ENCODE results near the gene KCNQ5. TPM values are rescaled to one million over a fixed set of nuclear protein-coding genes. Genes with fewer than 3 reads are reported as not detected.

KCNQ5 gene
- total and polyA plus RNA-seq, 10 of the 15 experiments (the other 5 are each of a cell fraction or from before 2014, with no cell fraction given): 0.60 to 16.2 (median 3.2) TPM

- ChIA-PET CTCF (no interaction called here), POLR2A (interaction anchor here (1.2 kb wide), 1 partner anchor 8 kb away, joined by 3 read pairs; no protein-coding TSS in a partner anchor), SMC1A (ENCODE audit: uncharacterized antibody, unreplicated experiment) (interaction anchor here (0.6 to 2.8 kb wide), 3 partner anchors 8 to 90 kb away, joined by 3 to 9 read pairs (median 4); no protein-coding TSS in a partner anchor), RAD21 (ENCODE audit: unreplicated experiment) (no interaction called here)
- Histone ChIP-seq H3K27ac (ENCODE audit: control insufficient read depth, insufficient read depth) (no peak overlapping the region), H3K9ac (ENCODE audit: control insufficient read depth, insufficient read depth, low read length) (no peak overlapping the region), H4K20me1 (ENCODE audit: control insufficient read depth, insufficient read depth) (no peaks in the 10 kb centered on the region), H3K4me2 (ENCODE audit: control insufficient read depth, insufficient read depth) (no peak overlapping the region), H2AFZ (ENCODE audit: control insufficient read depth, low read depth, low read length) (no peak overlapping the region), H3K36me3 (ENCODE audit: control insufficient read depth in 2 of 2, insufficient read depth in 2 of 2, low read length in 1 of 2) (no peaks in the 10 kb centered on the region), H3K4me1 (ENCODE audit: control insufficient read depth, insufficient read depth, low read length) (no peaks in the 10 kb centered on the region), H3K4me3 (no peak overlapping the region), H3K27me3 (replicated peaks in 1 of 2; ENCODE audit: control insufficient read depth in 2 of 2, insufficient read depth in 2 of 2, low read length in 1 of 2) (no peaks in the 10 kb centered on the region), H3K79me2 (ENCODE audit: control insufficient read depth, insufficient read depth, low read length) (peaks cover 3% of the 10 kb centered on the region), H3K9me3 (replicated peaks; ENCODE audit: control insufficient read depth, insufficient read depth, low read length) (peaks cover 2% of the 10 kb centered on the region; the same call in 2 of the 3 replicates)
- in situ Hi-C loops (cut with MboI): no loop called here
- FAIRE-seq: no peak
- BruUV-seq (replicated peaks): no TSS peak
- WGBS (ENCODE audit: insufficient coverage, insufficient replicate concordance, low lambda C conversion rate, missing lambda C conversion rate): 41% methylated on average over 1 of the region's 1 CpG
- intact Hi-C loops (cut with micrococcal nuclease; ENCODE audit: unreplicated experiment): no loop called here
- DNase-seq (ENCODE audit: low read depth, low spot score): no peak
- no peak for ATAC-seq
- TF ChIP-seq IRF3 (IDR thresholded peaks at IDR 0.05): no peak
- TF ChIP-seq, protein P1, sequence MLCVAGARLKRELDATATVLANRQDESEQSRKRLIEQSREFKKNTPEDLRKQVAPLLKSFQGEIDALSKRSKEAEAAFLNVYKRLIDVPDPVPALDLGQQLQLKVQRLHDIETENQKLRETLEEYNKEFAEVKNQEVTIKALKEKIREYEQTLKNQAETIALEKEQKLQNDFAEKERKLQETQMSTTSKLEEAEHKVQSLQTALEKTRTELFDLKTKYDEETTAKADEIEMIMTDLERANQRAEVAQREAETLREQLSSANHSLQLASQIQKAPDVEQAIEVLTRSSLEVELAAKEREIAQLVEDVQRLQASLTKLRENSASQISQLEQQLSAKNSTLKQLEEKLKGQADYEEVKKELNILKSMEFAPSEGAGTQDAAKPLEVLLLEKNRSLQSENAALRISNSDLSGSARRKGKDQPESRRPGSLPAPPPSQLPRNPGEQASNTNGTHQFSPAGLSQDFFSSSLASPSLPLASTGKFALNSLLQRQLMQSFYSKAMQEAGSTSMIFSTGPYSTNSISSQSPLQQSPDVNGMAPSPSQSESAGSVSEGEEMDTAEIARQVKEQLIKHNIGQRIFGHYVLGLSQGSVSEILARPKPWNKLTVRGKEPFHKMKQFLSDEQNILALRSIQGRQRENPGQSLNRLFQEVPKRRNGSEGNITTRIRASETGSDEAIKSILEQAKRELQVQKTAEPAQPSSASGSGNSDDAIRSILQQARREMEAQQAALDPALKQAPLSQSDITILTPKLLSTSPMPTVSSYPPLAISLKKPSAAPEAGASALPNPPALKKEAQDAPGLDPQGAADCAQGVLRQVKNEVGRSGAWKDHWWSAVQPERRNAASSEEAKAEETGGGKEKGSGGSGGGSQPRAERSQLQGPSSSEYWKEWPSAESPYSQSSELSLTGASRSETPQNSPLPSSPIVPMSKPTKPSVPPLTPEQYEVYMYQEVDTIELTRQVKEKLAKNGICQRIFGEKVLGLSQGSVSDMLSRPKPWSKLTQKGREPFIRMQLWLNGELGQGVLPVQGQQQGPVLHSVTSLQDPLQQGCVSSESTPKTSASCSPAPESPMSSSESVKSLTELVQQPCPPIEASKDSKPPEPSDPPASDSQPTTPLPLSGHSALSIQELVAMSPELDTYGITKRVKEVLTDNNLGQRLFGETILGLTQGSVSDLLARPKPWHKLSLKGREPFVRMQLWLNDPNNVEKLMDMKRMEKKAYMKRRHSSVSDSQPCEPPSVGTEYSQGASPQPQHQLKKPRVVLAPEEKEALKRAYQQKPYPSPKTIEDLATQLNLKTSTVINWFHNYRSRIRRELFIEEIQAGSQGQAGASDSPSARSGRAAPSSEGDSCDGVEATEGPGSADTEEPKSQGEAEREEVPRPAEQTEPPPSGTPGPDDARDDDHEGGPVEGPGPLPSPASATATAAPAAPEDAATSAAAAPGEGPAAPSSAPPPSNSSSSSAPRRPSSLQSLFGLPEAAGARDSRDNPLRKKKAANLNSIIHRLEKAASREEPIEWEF (IDR thresholded peaks at IDR 0.05; ENCODE audit: insufficient replicate concordance, low read depth, low read length): no peak
- TF ChIP-seq, protein P2, sequence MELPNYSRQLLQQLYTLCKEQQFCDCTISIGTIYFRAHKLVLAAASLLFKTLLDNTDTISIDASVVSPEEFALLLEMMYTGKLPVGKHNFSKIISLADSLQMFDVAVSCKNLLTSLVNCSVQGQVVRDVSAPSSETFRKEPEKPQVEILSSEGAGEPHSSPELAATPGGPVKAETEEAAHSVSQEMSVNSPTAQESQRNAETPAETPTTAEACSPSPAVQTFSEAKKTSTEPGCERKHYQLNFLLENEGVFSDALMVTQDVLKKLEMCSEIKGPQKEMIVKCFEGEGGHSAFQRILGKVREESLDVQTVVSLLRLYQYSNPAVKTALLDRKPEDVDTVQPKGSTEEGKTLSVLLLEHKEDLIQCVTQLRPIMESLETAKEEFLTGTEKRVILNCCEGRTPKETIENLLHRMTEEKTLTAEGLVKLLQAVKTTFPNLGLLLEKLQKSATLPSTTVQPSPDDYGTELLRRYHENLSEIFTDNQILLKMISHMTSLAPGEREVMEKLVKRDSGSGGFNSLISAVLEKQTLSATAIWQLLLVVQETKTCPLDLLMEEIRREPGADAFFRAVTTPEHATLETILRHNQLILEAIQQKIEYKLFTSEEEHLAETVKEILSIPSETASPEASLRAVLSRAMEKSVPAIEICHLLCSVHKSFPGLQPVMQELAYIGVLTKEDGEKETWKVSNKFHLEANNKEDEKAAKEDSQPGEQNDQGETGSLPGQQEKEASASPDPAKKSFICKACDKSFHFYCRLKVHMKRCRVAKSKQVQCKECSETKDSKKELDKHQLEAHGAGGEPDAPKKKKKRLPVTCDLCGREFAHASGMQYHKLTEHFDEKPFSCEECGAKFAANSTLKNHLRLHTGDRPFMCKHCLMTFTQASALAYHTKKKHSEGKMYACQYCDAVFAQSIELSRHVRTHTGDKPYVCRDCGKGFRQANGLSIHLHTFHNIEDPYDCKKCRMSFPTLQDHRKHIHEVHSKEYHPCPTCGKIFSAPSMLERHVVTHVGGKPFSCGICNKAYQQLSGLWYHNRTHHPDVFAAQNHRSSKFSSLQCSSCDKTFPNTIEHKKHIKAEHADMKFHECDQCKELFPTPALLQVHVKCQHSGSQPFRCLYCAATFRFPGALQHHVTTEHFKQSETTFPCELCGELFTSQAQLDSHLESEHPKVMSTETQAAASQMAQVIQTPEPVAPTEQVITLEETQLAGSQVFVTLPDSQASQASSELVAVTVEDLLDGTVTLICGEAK (IDR thresholded peaks at IDR 0.05; ENCODE audit: borderline replicate concordance): no peak
- TF ChIP-seq BCL3 (IDR thresholded peaks at IDR 0.05; ENCODE audit: borderline replicate concordance, insufficient read depth, low read depth, low read length, poor library complexity, severe bottlenecking): no peak
- TF ChIP-seq JUND (IDR thresholded peaks at IDR 0.05; ENCODE audit: low read depth, low read length): no peak
- no peak for TF ChIP-seq MYC (IDR thresholded peaks at IDR 0.05; ENCODE audit: insufficient read depth, insufficient read length, insufficient replicate concordance, low read length, severe bottlenecking)
- no peak for TF ChIP-seq ZNF274 (IDR thresholded peaks at IDR 0.05; ENCODE audit: insufficient read depth, insufficient read length)
- no peak for TF ChIP-seq SUPT20H (IDR thresholded peaks at IDR 0.05; ENCODE audit: borderline replicate concordance, control insufficient read depth, low read depth, low read length)
- TF ChIP-seq KAT2A (conservative IDR thresholded peaks at IDR 0.05; ENCODE audit: control insufficient read depth, low read depth, low read length): no peak
- TF ChIP-seq, protein P3, sequence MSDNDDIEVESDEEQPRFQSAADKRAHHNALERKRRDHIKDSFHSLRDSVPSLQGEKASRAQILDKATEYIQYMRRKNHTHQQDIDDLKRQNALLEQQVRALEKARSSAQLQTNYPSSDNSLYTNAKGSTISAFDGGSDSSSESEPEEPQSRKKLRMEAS (IDR thresholded peaks at IDR 0.05; ENCODE audit: low read depth, low read length): no peak
These were observed 87.6 kb downstream of the KCNQ5 start for GRCh38 chr6:72709431-72709830.

Data from GM12878 (cell line).